Left ventricle myocardium inferior (tissue), 1 donor: Measurements from ENCODE around the gene KPNB1. TPM values are rescaled to one million over a fixed set of nuclear protein-coding genes. Genes with fewer than 3 reads are reported as not detected.

Experiments
- DNase-seq: peaks from one replicate; pipeline ENCODE4 v3.0.0-alpha.2; 2020
- H3K27ac ChIP-seq: fragments of 200-600 bp; replicated peaks from 2 replicates; pipeline ENCODE4 v1.8.0; 2021
- H3K27me3 ChIP-seq: fragments of 200-600 bp; 2 replicates; pipeline ENCODE4 v1.8.0; 2021; ENCODE audit warnings: low read depth
- H3K36me3 ChIP-seq: fragments of 200-600 bp; 2 replicates; pipeline ENCODE4 v1.8.0; 2021
- H3K4me1 ChIP-seq: fragments of 200-600 bp; 2 replicates; pipeline ENCODE4 v1.8.0; 2021
- H3K4me3 ChIP-seq: fragments of 200-600 bp; 2 replicates; pipeline ENCODE4 v1.8.0; 2021; ENCODE audit warnings: mild to moderate bottlenecking, moderate library complexity
- H3K9me3 ChIP-seq: fragments of 200-600 bp; replicated peaks from 2 replicates; pipeline ENCODE4 v1.8.0; 2021
- intact Hi-C: fragments of 100-400 bp; cut with micrococcal nuclease; formaldehyde crosslinking; loops from one replicate; pipeline ENCODE4 v1.11.0; 2022
- total RNA-seq: library from RNA; stranded (reverse); fragmentation: NEBNext Ultra II Directional; extraction: Animal tissue kit (Norgen Biotek cat#: 25700); gene quantifications from one replicate; pipeline ENCODE4 v1.2.1, GENCODE V29; 2021
- TF ChIP-seq, protein P1 (sequence below): fragments of 200-600 bp; IDR thresholded peaks from 2 replicates; pipeline ENCODE4 v1.8.0; 2021; ENCODE audit warnings: antibody characterized with exemption, mild to moderate bottlenecking, borderline replicate concordance
- donor health status: DM: no; HTN: yes; CAD: no; lungs with severe emphysema.

KPNB1 gene
- total RNA-seq, 1 donor from 2014 or later = 173 TPM

GRCh38 chr17:47621293-47622179, 28.2 kb upstream of the KPNB1 start:
- Histone ChIP-seq H3K36me3 (peaks cover 68% of the 10 kb centered on the region), H3K4me3 (no peak overlapping the region), H3K9me3 (no peaks in the 10 kb centered on the region), H3K27ac (peak overlapping the region; percentile 47), H3K4me1 (peaks cover 49% of the 10 kb centered on the region), H3K27me3 (no peaks in the 10 kb centered on the region)
- TF ChIP-seq, protein P1, sequence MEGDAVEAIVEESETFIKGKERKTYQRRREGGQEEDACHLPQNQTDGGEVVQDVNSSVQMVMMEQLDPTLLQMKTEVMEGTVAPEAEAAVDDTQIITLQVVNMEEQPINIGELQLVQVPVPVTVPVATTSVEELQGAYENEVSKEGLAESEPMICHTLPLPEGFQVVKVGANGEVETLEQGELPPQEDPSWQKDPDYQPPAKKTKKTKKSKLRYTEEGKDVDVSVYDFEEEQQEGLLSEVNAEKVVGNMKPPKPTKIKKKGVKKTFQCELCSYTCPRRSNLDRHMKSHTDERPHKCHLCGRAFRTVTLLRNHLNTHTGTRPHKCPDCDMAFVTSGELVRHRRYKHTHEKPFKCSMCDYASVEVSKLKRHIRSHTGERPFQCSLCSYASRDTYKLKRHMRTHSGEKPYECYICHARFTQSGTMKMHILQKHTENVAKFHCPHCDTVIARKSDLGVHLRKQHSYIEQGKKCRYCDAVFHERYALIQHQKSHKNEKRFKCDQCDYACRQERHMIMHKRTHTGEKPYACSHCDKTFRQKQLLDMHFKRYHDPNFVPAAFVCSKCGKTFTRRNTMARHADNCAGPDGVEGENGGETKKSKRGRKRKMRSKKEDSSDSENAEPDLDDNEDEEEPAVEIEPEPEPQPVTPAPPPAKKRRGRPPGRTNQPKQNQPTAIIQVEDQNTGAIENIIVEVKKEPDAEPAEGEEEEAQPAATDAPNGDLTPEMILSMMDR = no peak
- no peak for DNase-seq
- intact Hi-C loops = no loop called here

DNA sequence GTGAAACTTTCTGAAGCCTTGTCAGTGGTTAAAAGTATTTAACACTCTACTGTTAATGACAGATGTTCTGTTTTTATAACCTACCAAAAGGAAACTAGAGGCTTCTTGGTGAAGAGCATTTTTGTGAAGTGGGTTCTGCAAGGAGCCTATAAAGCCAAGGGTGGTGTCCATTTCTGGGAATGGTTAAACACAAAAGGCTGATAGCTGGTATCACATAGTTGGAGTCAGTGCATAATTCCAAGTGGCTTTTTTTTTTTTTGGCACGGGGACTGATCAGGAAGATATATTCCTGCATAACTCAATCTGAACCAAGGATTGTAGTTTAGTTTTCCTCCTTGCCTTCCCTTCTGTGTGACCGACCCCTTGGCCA, 27.6 kb upstream of the KPNB1 start:
- DNase-seq = no peak
- peak overlapping the region; percentile 47 for H3K27ac ChIP-seq
- no peaks in the 10 kb centered on the region for H3K27me3 ChIP-seq
- H3K4me1 ChIP-seq = peaks cover 49% of the 10 kb centered on the region
- no peaks in the 10 kb centered on the region for H3K9me3 ChIP-seq
- intact Hi-C loops = no loop called here
- peaks cover 61% of the 10 kb centered on the region for H3K36me3 ChIP-seq
- TF ChIP-seq, protein P1 = no peak
- H3K4me3 ChIP-seq = no peak overlapping the region

DNA sequence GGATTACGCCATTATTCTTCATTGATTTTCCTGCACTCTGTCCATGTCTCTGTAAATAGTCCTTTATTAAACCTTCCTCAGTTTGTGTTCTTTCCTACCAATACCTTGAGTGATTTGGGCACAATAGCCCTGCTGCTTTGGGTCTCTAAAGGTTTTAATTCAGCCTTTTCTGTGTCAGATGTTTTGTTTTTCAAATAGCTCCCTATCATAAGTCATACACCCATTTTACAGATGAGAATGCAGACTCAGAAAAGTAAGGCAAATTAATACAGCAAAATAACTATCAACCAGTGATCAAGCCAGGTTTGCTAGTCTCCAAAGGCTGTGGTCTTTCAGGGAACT, 25.0 kb upstream of the KPNB1 start:
- Histone ChIP-seq H3K4me3 (no peak overlapping the region), H3K27ac (no peak overlapping the region), H3K9me3 (no peaks in the 10 kb centered on the region), H3K4me1 (peaks cover 33% of the 10 kb centered on the region), H3K36me3 (peaks cover 36% of the 10 kb centered on the region), H3K27me3 (no peaks in the 10 kb centered on the region)
- DNase-seq = no peak
- intact Hi-C loops = no loop called here
- TF ChIP-seq, protein P1 = no peak

DNA sequence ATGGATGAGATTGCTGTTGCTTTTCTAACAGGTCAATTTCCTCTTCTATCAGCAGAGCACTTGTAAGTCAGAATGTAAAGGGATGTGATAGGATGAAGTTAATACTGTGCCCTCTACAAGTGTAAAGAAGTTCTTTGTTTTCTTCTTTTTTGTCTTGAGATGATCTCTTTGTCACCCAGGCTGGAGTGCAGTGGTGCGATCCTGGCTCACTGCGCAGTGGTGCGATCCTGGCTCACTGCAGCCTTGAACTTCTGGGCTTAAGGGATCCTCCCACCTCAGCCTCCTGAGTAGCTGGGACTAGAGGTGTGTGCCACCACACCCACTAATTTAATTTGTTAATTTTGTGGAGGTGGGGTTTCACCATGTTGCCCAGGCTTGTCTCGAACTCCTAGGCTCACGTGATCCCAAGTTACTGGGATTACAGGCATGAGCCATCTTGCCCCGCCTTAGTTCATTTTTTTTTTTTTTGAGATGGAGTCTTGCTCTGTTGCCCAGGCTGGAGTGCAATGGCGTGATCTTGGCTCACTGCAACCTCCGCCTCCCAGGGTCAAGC, 21.6 kb upstream of the KPNB1 start:
- H3K27ac ChIP-seq = no peak overlapping the region
- peaks cover 7% of the 10 kb centered on the region for H3K4me1 ChIP-seq
- no peaks in the 10 kb centered on the region for H3K9me3 ChIP-seq
- H3K36me3 ChIP-seq = peaks cover 20% of the 10 kb centered on the region
- no peak overlapping the region for H3K4me3 ChIP-seq
- no peaks in the 10 kb centered on the region for H3K27me3 ChIP-seq
- intact Hi-C loops = no loop called here
- no peak for DNase-seq
- TF ChIP-seq, protein P1 = no peak

DNA sequence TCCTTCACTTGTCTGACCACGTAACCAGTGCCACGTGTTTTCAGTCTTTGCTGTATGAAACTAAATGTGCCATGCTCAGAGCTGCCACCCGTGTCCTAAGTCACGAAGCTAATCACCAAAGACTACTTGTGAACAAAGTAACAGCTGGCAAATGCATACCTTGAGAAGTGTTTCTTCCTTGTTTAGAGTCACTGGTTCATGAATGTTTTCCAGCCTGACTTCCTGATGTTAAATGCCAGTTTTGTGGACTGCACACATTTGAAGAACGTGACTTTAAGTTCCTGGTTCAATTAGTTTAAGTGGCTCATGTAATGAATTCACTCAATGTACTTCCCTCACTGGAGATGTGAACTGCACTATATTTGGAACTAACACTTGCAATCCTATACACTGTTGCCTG, 19.9 kb upstream of the KPNB1 start:
- Histone ChIP-seq H3K27ac (no peak overlapping the region), H3K4me1 (peaks cover 7% of the 10 kb centered on the region), H3K36me3 (peaks cover 9% of the 10 kb centered on the region), H3K9me3 (no peaks in the 10 kb centered on the region), H3K4me3 (no peak overlapping the region), H3K27me3 (no peaks in the 10 kb centered on the region)
- no peak for DNase-seq
- intact Hi-C loops = no loop called here
- TF ChIP-seq, protein P1 = no peak
